ENCODE results near the gene ATXN7L1. TPM values are rescaled to one million over a fixed set of nuclear protein-coding genes. Genes with fewer than 3 reads are reported as not detected.

Gene ATXN7L1
- total RNA-seq, 2 donors from 2014 or later: 12.6 to 28.1 TPM

- H3K27ac ChIP-seq: no peak overlapping the region
- no peaks in the 10 kb centered on the region for H3K9me3 ChIP-seq
- H3K27me3 ChIP-seq (replicated peaks; ENCODE audit: insufficient read depth): no peaks in the 10 kb centered on the region
- H3K4me3 ChIP-seq: no peak overlapping the region
- intact Hi-C loops (cut with DNase I): no loop called here
- H3K4me1 ChIP-seq (replicated peaks): no peaks in the 10 kb centered on the region
- WGBS: 93% methylated on average over 5 of the region's 5 CpGs
- no peaks in the 10 kb centered on the region for H3K36me3 ChIP-seq
- no peak for DNase-seq (ENCODE audit: low spot score)
- TF ChIP-seq POLR2AphosphoS5 (IDR thresholded peaks at IDR 0.05): no peak
- no peak for TF ChIP-seq POLR2A (IDR thresholded peaks at IDR 0.05)
- no peak for TF ChIP-seq CTCF (IDR thresholded peaks at IDR 0.05)
Measured at GRCh38 chr7:105623378-105623777, 253.0 kb downstream of the ATXN7L1 start.

- Histone ChIP-seq H3K36me3 (no peaks in the 10 kb centered on the region), H3K27me3 (replicated peaks; ENCODE audit: insufficient read depth) (no peaks in the 10 kb centered on the region), H3K27ac (no peak overlapping the region), H3K4me1 (replicated peaks) (no peaks in the 10 kb centered on the region), H3K9me3 (no peaks in the 10 kb centered on the region), H3K4me3 (no peak overlapping the region)
- no peak for TF ChIP-seq POLR2A (IDR thresholded peaks at IDR 0.05)
- no peak for TF ChIP-seq POLR2AphosphoS5 (IDR thresholded peaks at IDR 0.05)
- no peak for TF ChIP-seq CTCF (IDR thresholded peaks at IDR 0.05)
- WGBS: 75% methylated on average over 15 of the region's 15 CpGs
- no peak for DNase-seq (ENCODE audit: low spot score)
- intact Hi-C loops (cut with DNase I): no loop called here
Measured at GRCh38 chr7:105622106-105622731, 254.2 kb downstream of the ATXN7L1 start.

- 26% methylated on average over 3 of the region's 3 CpGs for WGBS
- intact Hi-C loops (cut with DNase I): no loop called here
- peak; percentile 46 for DNase-seq (ENCODE audit: low spot score)
- no peaks in the 10 kb centered on the region for H3K4me1 ChIP-seq (replicated peaks)
- H3K4me3 ChIP-seq: no peak overlapping the region
- no peaks in the 10 kb centered on the region for H3K27me3 ChIP-seq (replicated peaks; ENCODE audit: insufficient read depth)
- TF ChIP-seq POLR2AphosphoS5 (IDR thresholded peaks at IDR 0.05) (no peak), CTCF (IDR thresholded peaks at IDR 0.05) (no peak), POLR2A (IDR thresholded peaks at IDR 0.05) (no peak)
- H3K27ac ChIP-seq: no peak overlapping the region
- H3K9me3 ChIP-seq: no peaks in the 10 kb centered on the region
- H3K36me3 ChIP-seq: no peaks in the 10 kb centered on the region
Measured at GRCh38 chr7:105621617-105622016, 254.8 kb downstream of the ATXN7L1 start.

- no peak for DNase-seq (ENCODE audit: low spot score)
- no peak overlapping the region for H3K4me3 ChIP-seq
- WGBS: 29% methylated on average over 2 of the region's 2 CpGs
- intact Hi-C loops (cut with DNase I): no loop called here
- no peaks in the 10 kb centered on the region for H3K4me1 ChIP-seq (replicated peaks)
- no peak overlapping the region for H3K27ac ChIP-seq
- no peaks in the 10 kb centered on the region for H3K27me3 ChIP-seq (replicated peaks; ENCODE audit: insufficient read depth)
- TF ChIP-seq CTCF (IDR thresholded peaks at IDR 0.05): no peak
- TF ChIP-seq POLR2A (IDR thresholded peaks at IDR 0.05): no peak
- no peak for TF ChIP-seq POLR2AphosphoS5 (IDR thresholded peaks at IDR 0.05)
- H3K9me3 ChIP-seq: no peaks in the 10 kb centered on the region
- H3K36me3 ChIP-seq: no peaks in the 10 kb centered on the region
Measured at GRCh38 chr7:105621176-105621575, 255.2 kb downstream of the ATXN7L1 start.

GRCh38 chr7:105619590-105619989, 256.8 kb downstream of the ATXN7L1 start:
- no peak overlapping the region for H3K4me3 ChIP-seq
- TF ChIP-seq POLR2A (IDR thresholded peaks at IDR 0.05) (no peak), CTCF (IDR thresholded peaks at IDR 0.05) (no peak), POLR2AphosphoS5 (IDR thresholded peaks at IDR 0.05) (no peak)
- H3K27ac ChIP-seq: no peak overlapping the region
- H3K36me3 ChIP-seq: peaks cover 0 to under 1% of the 10 kb centered on the region in 2 donors
- intact Hi-C loops (cut with DNase I): no loop called here
- no peaks in the 10 kb centered on the region for H3K4me1 ChIP-seq (replicated peaks)
- DNase-seq (ENCODE audit: low spot score): no peak
- no peaks in the 10 kb centered on the region for H3K9me3 ChIP-seq
- H3K27me3 ChIP-seq (replicated peaks; ENCODE audit: insufficient read depth): no peaks in the 10 kb centered on the region
- WGBS: 100% methylated on average over 4 of the region's 4 CpGs

All from prostate gland (tissue), 2 donors.